K562 (cell line): ENCODE measurements around the gene UMODL1. TPM values are rescaled to one million over a fixed set of nuclear protein-coding genes. Genes with fewer than 3 reads are reported as not detected.

Source experiments
- ATAC-seq: fragments of 200-7000 bp; cut with Tn5 transposase; 3 replicates; pipeline ENCODE4 v1.9.1; 2020; ENCODE audit warnings: moderate library complexity
- BruUV-seq: library from RNA; stranded (reverse); fragments of 400-500 nt; replicated peaks from 2 replicates; lab custom pipeline; 2021; lab: Mats Ljungman, UMichigan
- CTCF ChIA-PET: fragments of 300-600 bp; formaldehyde crosslinking; extraction: SDS; loops from one replicate; lab custom pipeline; 2021; ENCODE audit warnings: low intra/inter-chr PET ratio; lab: Yijun Ruan, JAX
- POLR2A ChIA-PET: fragments of 300-600, 350-650 bp; sonication (Branson Sonifier 250); formaldehyde crosslinking; extraction: SDS; loops from one replicate; lab custom pipeline; 2021; ENCODE audit warnings: antibody characterized with exemption, inconsistent platforms; lab: Yijun Ruan, JAX
- DNase-seq, 4 experiments: peaks; one replicate each; pipeline versions ENCODE4 v3.0.0 to v3.0.0-alpha.2; 2011 to 2018; ENCODE audit warnings: low spot score in 3 of 4, mixed read lengths in 3 of 4; ENCODE audit errors: extremely low read depth in 1 of 4
- FAIRE-seq: peaks from 2 replicates; lab custom pipeline; 2011; peaks lifted over from hg19 to GRCh38; lab: Jason Lieb, UNC
- H2AFZ ChIP-seq: 2 replicates; pipeline ENCODE4 v1.6.0; 2011; ENCODE audit warnings: low read depth, low read length, control low read depth, inconsistent platforms
- H3K27ac ChIP-seq: fragments of 200-600 bp; 3 replicates; pipeline ENCODE4 v1.8.0; 2011; ENCODE audit warnings: low read depth, mild to moderate bottlenecking, control low read depth, inconsistent platforms, low read length, moderate library complexity, mixed read lengths; ENCODE audit errors: extremely low read depth
- H3K27me3 ChIP-seq, 2 experiments: fragments of 300-600 bp in 1 of 2; 2 replicates in 1 of 2; 3 replicates in 1 of 2; pipeline versions ENCODE4 v1.6.0 to v1.8.0; 2011; ENCODE audit warnings: inconsistent platforms in 2 of 2, low read length in 2 of 2, mild to moderate bottlenecking in 1 of 2, mixed read lengths in 1 of 2, moderate library complexity in 1 of 2; ENCODE audit not compliant: control insufficient read depth in 2 of 2, insufficient read depth in 2 of 2
- H3K36me3 ChIP-seq: fragments of 300-600 bp; 3 replicates; pipeline ENCODE4 v1.8.0; 2011; ENCODE audit warnings: mild to moderate bottlenecking, low read length, inconsistent platforms; ENCODE audit not compliant: control insufficient read depth, insufficient read depth
- H3K4me1 ChIP-seq, 2 experiments: fragments of 200-600 bp in 1 of 2; replicated peaks in 1 of 2; 2 replicates in 1 of 2; 3 replicates in 1 of 2; pipeline versions ENCODE4 v1.5.1 to v1.8.0; 2011; ENCODE audit warnings: inconsistent platforms in 2 of 2, low read length in 2 of 2, mild to moderate bottlenecking in 1 of 2, mixed read lengths in 1 of 2, moderate library complexity in 1 of 2; ENCODE audit not compliant: control insufficient read depth in 2 of 2, insufficient read depth in 2 of 2
- H3K4me2 ChIP-seq: 2 replicates; pipeline ENCODE4 v1.6.1; 2011; ENCODE audit warnings: low read length, control low read depth, inconsistent platforms, mixed read lengths; ENCODE audit not compliant: insufficient read depth
- H3K4me3 ChIP-seq: fragments of 200-600 bp; sonication (generic), shearing (Covaris generic); 2 replicates; pipeline ENCODE4 v1.5.1; 2016; ENCODE audit warnings: control low read depth, inconsistent platforms
- H3K79me2 ChIP-seq: fragments of 200-600 bp; 3 replicates; pipeline ENCODE4 v1.8.0; 2011; ENCODE audit warnings: low read length, inconsistent platforms; ENCODE audit not compliant: control insufficient read depth, insufficient read depth
- H3K9ac ChIP-seq, 2 experiments: 2 replicates each; pipeline versions ENCODE4 v1.6.0 to v1.6.1; 2011; ENCODE audit warnings: low read depth in 2 of 2, low read length in 2 of 2, control low read depth in 1 of 2, inconsistent platforms in 1 of 2, mild to moderate bottlenecking in 1 of 2, mixed read lengths in 1 of 2; ENCODE audit not compliant: insufficient read depth in 1 of 2
- H3K9me1 ChIP-seq: one replicate; pipeline ENCODE4 v1.6.0; 2011; ENCODE audit warnings: inconsistent platforms, mild to moderate bottlenecking, low read length, moderate library complexity; ENCODE audit not compliant: control insufficient read depth, insufficient read depth
- H3K9me3 ChIP-seq: replicated peaks from 2 replicates; pipeline ENCODE4 v1.5.1; 2011; ENCODE audit warnings: low read depth, low read length, inconsistent platforms; ENCODE audit not compliant: control insufficient read depth, insufficient read depth
- H4K20me1 ChIP-seq: replicated peaks from 2 replicates; pipeline ENCODE4 v1.6.1; 2011; ENCODE audit warnings: low read length, inconsistent platforms, mixed read lengths; ENCODE audit not compliant: control insufficient read depth, insufficient read depth
- BRCA1 ChIP-seq, 2 experiments: fragments of 450-650 bp in 1 of 2; sonication (generic) in 1 of 2; formaldehyde crosslinking in 1 of 2; IDR thresholded peaks; 2 replicates each; pipeline versions ENCODE4 v1.5.0 to v1.6.1; 2017 to 2020; ENCODE audit warnings: mild to moderate bottlenecking in 1 of 2, missing genetic modification reagents in 1 of 2
- CCAR2 ChIP-seq: fragments of 200-400 bp; formaldehyde crosslinking; IDR thresholded peaks from 2 replicates; pipeline ENCODE4 v1.6.1; 2017; ENCODE audit warnings: mild to moderate bottlenecking, low read depth, low read length
- HDAC1 ChIP-seq, 2 experiments: fragments of 450-650 bp; IDR thresholded peaks; 2 replicates each; pipeline ENCODE4 v1.6.1; 2016 to 2017; ENCODE audit warnings: inconsistent platforms in 1 of 2, mild to moderate bottlenecking in 1 of 2, moderate library complexity in 1 of 2
- JUND ChIP-seq, 2 experiments: IDR thresholded peaks; 2 replicates in 1 of 2; 3 replicates in 1 of 2; pipeline ENCODE4 v1.6.1; 2011; ENCODE audit warnings: borderline replicate concordance in 2 of 2, low read depth in 2 of 2, low read length in 2 of 2, improper control_type of control experiment in 1 of 2, missing biosample characterization in 1 of 2, missing genetic modification characterization in 1 of 2, missing genetic modification reagents in 1 of 2
- NFRKB ChIP-seq: fragments of 450-650 bp; IDR thresholded peaks from 2 replicates; pipeline ENCODE4 v1.6.1; 2016; ENCODE audit warnings: low read depth
- PHF8 ChIP-seq: fragments of 200-600 bp; sonication (generic); IDR thresholded peaks from 2 replicates; pipeline ENCODE4 v1.6.1; 2012; ENCODE audit warnings: mixed run types, mild to moderate bottlenecking, inconsistent platforms, low read length, moderate library complexity, borderline replicate concordance
- TEAD2 ChIP-seq: fragments of 450-650 bp; IDR thresholded peaks from 2 replicates; pipeline ENCODE4 v1.6.1; 2016; ENCODE audit warnings: missing genetic modification characterization, control low read depth, missing compliant biosample characterization
- ZBTB9 ChIP-seq: fragments of 450-650 bp; formaldehyde crosslinking; IDR thresholded peaks from 2 replicates; pipeline ENCODE4 v1.4.0; 2020; ENCODE audit warnings: mild to moderate bottlenecking, moderate library complexity
- ZNF586 ChIP-seq: fragments of 450-650 bp; formaldehyde crosslinking; conservative IDR thresholded peaks from 2 replicates; pipeline ENCODE4 v1.4.0; 2020; ENCODE audit warnings: mild to moderate bottlenecking, moderate library complexity
- WGBS: fragments of 100-300 bp; shearing (Covaris generic); methylation state at CpG from one replicate; pipeline ENCODE4 v1.1.6; 2016; ENCODE audit warnings: low coverage, mixed read lengths; ENCODE audit not compliant: insufficient coverage; ENCODE audit errors: missing lambda C conversion rate; 5-methylcytosine and 5-hydroxymethylcytosine counted together
- in situ Hi-C: fragments of 300-500 bp; cut with MboI; formaldehyde crosslinking; loops from 4 replicates; pipeline ENCODE4 v1.15.0; 2018; ENCODE audit warnings: inconsistent platforms, mixed read lengths
- intact Hi-C: fragments of 100-400 bp; cut with micrococcal nuclease; formaldehyde crosslinking; loops from 2 replicates; pipeline ENCODE4 v1.14.2; 2022
- polyA plus RNA-seq, 8 experiments: library from polyadenylated mRNA; depleted of rRNA in 4 of 8; stranded (reverse) in 5 of 8; unstranded in 3 of 8; fragments of >200 nt; fragmentation: Nextera tagmentation in 2 of 8; fragmentation: Illumina TruSeq in 1 of 8; extraction: Ambion mirVana in 2 of 8; extraction: Trizol in 1 of 8; gene quantifications; 2 replicates each; pipeline versions ENCODE4 v1.2.1 to v1.2.3, GENCODE V29; 2011 to 2014; ENCODE audit warnings: inconsistent platforms in 1 of 8, missing spikeins in 1 of 8
- total RNA-seq, 7 experiments: library from RNA; depleted of rRNA in 6 of 7; stranded (reverse); fragments of >200 nt in 6 of 7; fragmentation: Illumina TruSeq in 2 of 7; extraction: Trizol in 2 of 7; gene quantifications; 2 replicates each; pipeline versions ENCODE4 v1.2.1 to v1.2.3, GENCODE V29; 2011 to 2021; ENCODE audit warnings: low replicate concordance in 1 of 7

Gene UMODL1
- total and polyA plus RNA-seq, 9 of the 15 experiments (the other 6 are each of a cell fraction or from before 2014, with no cell fraction given), result not detected

GRCh38 chr21:42102076-42102475 lies 31.0 kb downstream of the UMODL1 start:
- Histone ChIP-seq H3K79me2 (no peaks in the 10 kb centered on the region), H3K27ac (no peak overlapping the region), H3K4me1 (peaks cover 0 to 6% of the 10 kb centered on the region in 2 experiments; a peak in 1 of 5 replicates), H4K20me1 (peaks cover 24% of the 10 kb centered on the region), H3K9me1 (no peaks in the 10 kb centered on the region), H3K4me2 (no peak overlapping the region), H3K27me3 (peaks cover 82 to 89% of the 10 kb centered on the region in 2 experiments), H3K36me3 (no peaks in the 10 kb centered on the region), H3K9me3 (no peaks in the 10 kb centered on the region), H3K4me3 (no peak overlapping the region), H2AFZ (no peak overlapping the region), H3K9ac (no peak overlapping the region)
- TF ChIP-seq CCAR2, result no peak
- no peak for TF ChIP-seq PHF8
- no peak for TF ChIP-seq TEAD2 (tag)
- no peak for TF ChIP-seq JUND (IDR thresholded peaks at IDR 0.05; ENCODE audit: borderline replicate concordance, low read depth, low read length)
- TF ChIP-seq JUND (tag; IDR thresholded peaks at IDR 0.05; ENCODE audit: borderline replicate concordance, low read depth, low read length), result no peak
- no peak for TF ChIP-seq ZNF586 (CRISPR knock-in tag)
- TF ChIP-seq HDAC1 (IDR thresholded peaks at IDR 0.05), result no peak
- no peak for TF ChIP-seq NFRKB
- TF ChIP-seq ZBTB9, result no peak
- TF ChIP-seq BRCA1 (IDR thresholded peaks at IDR 0.05), result no peak
- no peak for TF ChIP-seq BRCA1 (CRISPR knock-in tag; IDR thresholded peaks at IDR 0.05)
- intact Hi-C loops (no loop called here), in situ Hi-C loops (no loop called here)
- FAIRE-seq (no peak), ATAC-seq (no peak), DNase-seq (no peak)
- POLR2A ChIA-PET, result interaction anchor here (0.6 kb wide), 1 partner anchor 826 kb away, joined by 3 read pairs; no protein-coding TSS in a partner anchor
- CTCF ChIA-PET, result no interaction called here
- BruUV-seq, result no TSS peak
- 0% methylated on average over 6 of the region's 6 CpGs for WGBS
